HG02840 (cell line): ENCODE results near the gene MRPL55.

Experiments
- ATAC-seq: cut with Tn5 transposase; IDR thresholded peaks from one replicate; pipeline ENCODE4 v1.9.1; 2021; ENCODE audit warnings: mild to moderate bottlenecking, moderate library complexity, moderate number of reproducible peaks; ENCODE audit not compliant: unreplicated experiment, low FRiP score

Gene MRPL55

GRCh38 chr1:228148196-228148861, 39.2 kb upstream of the MRPL55 start:
- ATAC-seq: no peak

- ATAC-seq: no peak
Observed at GRCh38 chr1:228147768-228148167, 38.7 kb upstream of the MRPL55 start.

- ATAC-seq: no peak
Observed at GRCh38 chr1:228147151-228147693, 38.1 kb upstream of the MRPL55 start.

GRCh38 chr1:228146417-228147150, 37.5 kb upstream of the MRPL55 start:
- ATAC-seq: no peak

GRCh38 chr1:228145463-228146416, 36.6 kb upstream of the MRPL55 start:
- ATAC-seq: no peak

- ATAC-seq: no peak
Observed at GRCh38 chr1:228144993-228145343, 35.9 kb upstream of the MRPL55 start.

GRCh38 chr1:228144193-228144992, 35.3 kb upstream of the MRPL55 start:
- ATAC-seq: no peak

GRCh38 chr1:228143480-228144192, 34.5 kb upstream of the MRPL55 start:
- ATAC-seq: no peak

GRCh38 chr1:228142701-228143136, 33.6 kb upstream of the MRPL55 start:
- ATAC-seq: no peak

- no peak for ATAC-seq
Observed at GRCh38 chr1:228142155-228142691, 33.1 kb upstream of the MRPL55 start.

GRCh38 chr1:228141226-228142044, 32.3 kb upstream of the MRPL55 start:
- ATAC-seq: no peak

- no peak for ATAC-seq
Observed at GRCh38 chr1:228140724-228141225, 31.7 kb upstream of the MRPL55 start.

GRCh38 chr1:228139931-228140723, 31.0 kb upstream of the MRPL55 start, which contains the start of gene GUK1:
GUK1 (plus strand) TSS chr1:228140279; CDS start chr1:228140303, 24 bp downstream.
- peak; percentile 94 for ATAC-seq

- no peak for ATAC-seq
Observed at GRCh38 chr1:228139406-228139930, 30.4 kb upstream of the MRPL55 start.

GRCh38 chr1:228136901-228137300, 27.8 kb upstream of the MRPL55 start:
- no peak for ATAC-seq

GRCh38 chr1:228134591-228134990, 25.5 kb upstream of the MRPL55 start:
- no peak for ATAC-seq

- ATAC-seq: no peak
Observed at GRCh38 chr1:228131766-228132165, 22.7 kb upstream of the MRPL55 start.
